Skeletal muscle satellite cell (primary cell): ENCODE measurements around the gene KAT2A.

Experiments used
- H3K27me3 ChIP-seq: 2 replicates; pipeline ENCODE4 v1.7.0; 2013; ENCODE audit warnings: low read length; ENCODE audit not compliant: control insufficient read depth, insufficient read depth
- H3K36me3 ChIP-seq: 2 replicates; pipeline ENCODE4 v1.7.0; 2013; ENCODE audit warnings: mild to moderate bottlenecking, control low read depth, low read length; ENCODE audit not compliant: insufficient read depth
- H3K4me1 ChIP-seq: 2 replicates; pipeline ENCODE4 v1.7.0; 2013; ENCODE audit warnings: low read length; ENCODE audit not compliant: control insufficient read depth, insufficient read depth
- H3K4me2 ChIP-seq: 2 replicates; pipeline ENCODE4 v1.7.0; 2013; ENCODE audit warnings: mild to moderate bottlenecking, low read length
- H3K4me3 ChIP-seq: 2 replicates; pipeline ENCODE4 v1.7.0; 2013; ENCODE audit warnings: low read length
- H3K9ac ChIP-seq: 2 replicates; pipeline ENCODE4 v1.7.0; 2013; ENCODE audit warnings: mild to moderate bottlenecking, low read depth, low read length, moderate library complexity
- H3K9me3 ChIP-seq: replicated peaks from 2 replicates; pipeline ENCODE4 v1.7.0; 2013; ENCODE audit warnings: mild to moderate bottlenecking, control low read depth, low read length

The KAT2A gene

DNA sequence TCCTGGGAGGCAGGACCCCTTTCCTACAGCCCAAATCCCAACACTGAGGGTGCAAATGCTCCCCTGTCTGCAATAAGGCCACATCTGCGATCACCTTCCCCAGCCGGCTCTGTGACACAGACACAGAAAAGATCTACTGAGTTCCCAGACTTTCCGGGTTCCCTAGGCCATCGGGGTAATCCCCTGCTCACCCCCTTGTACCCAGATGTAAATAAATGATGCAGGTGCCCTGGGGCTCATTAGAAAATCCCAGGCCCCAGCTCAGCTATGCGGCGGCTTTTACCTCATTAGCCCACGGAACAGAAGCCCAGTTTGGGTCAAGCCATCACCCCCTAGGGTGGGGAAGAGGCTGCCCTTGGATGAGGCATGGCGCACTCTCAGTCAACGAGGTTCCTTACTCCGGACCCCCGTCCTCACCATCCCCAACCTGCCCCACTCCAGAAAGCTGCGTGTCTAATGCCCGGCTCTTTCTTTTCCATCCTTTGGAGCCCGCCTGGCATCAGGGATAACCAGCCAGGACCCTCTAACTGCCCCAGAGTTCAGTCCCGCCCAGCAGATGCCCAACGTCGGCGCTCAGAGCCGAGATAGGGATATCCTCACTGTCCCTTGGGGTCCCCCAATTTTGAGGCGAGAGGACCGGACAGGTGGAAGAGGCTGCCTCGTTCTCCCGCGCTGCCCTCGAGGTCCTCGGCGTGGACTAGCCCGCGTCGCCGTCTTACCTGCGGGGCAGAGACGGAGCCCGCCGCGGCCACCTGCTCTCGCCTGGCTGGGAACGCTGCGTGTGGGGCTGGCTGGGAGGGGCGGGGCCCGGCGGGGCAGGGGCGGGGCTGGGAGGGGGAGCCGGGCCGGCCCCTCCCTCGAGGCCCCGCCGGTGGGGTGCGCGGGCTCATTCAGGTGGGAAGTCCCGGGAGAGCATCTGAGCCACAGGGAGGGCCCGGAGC is 23.2 kb downstream of the KAT2A start, which contains the start of gene ZNF385C:
ZNF385C (minus strand) TSS at position 783 of the 941 bp plus-strand sequence. CDS start 35,417 bp downstream, outside the sequence.
- H3K4me3 ChIP-seq = no peak within 1 kb of the TSS

DNA sequence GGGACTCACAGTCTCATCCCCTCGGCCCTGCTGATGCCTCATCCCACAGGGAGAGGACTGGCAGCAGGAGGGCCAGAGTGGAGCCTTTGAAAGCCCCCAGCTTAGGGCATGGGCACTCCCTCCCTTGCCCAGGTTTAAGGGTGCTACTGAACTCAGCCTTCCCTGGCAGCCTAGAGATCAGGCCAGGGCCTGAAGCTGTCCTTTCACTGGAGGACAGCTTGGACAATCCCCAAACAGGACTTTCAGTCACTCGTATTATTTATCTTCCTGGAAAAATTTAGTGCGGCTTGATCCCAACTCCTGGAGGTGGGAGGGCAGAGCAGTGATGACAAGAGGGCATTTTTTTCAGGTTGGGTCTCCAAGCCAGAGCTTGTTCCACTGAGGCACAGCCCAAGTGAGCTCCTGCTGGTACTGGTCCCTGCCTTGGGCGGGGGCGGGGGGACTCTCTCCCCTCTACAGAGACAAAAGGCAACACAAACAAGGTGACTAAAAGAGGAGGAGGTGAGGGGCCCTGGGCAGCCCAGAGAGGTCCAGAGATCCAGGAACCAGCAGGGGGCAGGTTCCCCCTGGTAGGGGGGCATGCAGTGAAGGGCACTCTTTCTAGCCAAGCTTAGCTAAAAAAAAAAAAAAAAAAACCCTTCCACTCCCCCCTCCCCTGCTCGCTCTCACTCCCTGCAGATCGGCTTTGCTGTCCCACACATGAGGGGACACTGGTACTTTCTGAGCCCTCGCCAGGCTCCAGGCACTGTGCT is 24.6 kb downstream of the KAT2A start:
- H3K4me1 ChIP-seq = no peaks in the 10 kb centered on the region
- H3K9me3 ChIP-seq = no peaks in the 10 kb centered on the region
- H3K4me2 ChIP-seq = no peak overlapping the region
- H3K36me3 ChIP-seq = no peaks in the 10 kb centered on the region
- no peak overlapping the region for H3K9ac ChIP-seq
- H3K4me3 ChIP-seq = no peak overlapping the region
- peaks cover 36% of the 10 kb centered on the region for H3K27me3 ChIP-seq

More for the DNA sequence above, 23.2 kb downstream of the KAT2A start, which contains the start of gene ZNF385C:
- H3K9me3 ChIP-seq = no peaks in the 10 kb centered on the region
- H3K4me2 ChIP-seq = no peak within 1 kb of the TSS
- peaks cover 3% of the 10 kb centered on the region for H3K4me1 ChIP-seq
- no peaks in the 10 kb centered on the region for H3K36me3 ChIP-seq
- no peak within 1 kb of the TSS for H3K9ac ChIP-seq
- peaks cover 36% of the 10 kb centered on the region for H3K27me3 ChIP-seq

DNA sequence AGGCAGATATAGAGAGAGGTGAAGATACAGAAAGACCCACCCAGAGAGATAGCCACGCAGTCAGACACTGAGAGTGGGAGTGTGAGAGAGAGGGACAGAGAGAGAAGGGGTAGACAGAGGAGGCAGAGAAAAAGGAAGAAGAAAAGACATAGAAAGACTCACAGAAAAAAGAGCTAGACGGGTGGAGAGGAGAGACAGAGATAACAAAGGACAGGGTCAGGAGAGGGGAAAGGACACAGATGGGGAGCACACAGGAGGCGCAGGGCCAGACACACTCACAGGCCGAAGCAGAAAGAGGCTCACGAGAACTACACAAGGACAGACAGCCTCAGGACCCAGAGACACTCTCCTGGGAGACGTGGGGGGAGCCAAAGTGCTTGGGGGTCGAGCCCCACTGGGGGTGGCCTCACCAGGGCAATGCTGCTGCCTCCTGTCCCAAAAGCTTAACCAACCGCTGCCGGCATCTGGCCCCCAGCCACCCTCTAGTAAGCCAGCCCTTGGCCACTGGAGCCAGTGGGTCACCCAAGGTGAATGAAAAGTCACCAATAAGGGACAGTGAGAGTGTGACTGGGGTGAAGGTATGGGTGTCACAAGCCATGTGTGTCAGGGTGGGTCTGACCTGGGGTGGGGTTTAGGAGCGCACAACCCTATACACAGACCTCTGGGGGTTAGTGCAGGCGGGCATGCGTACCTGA is 26.6 kb downstream of the KAT2A start:
- H3K27me3 ChIP-seq = peaks cover 46% of the 10 kb centered on the region
- no peaks in the 10 kb centered on the region for H3K36me3 ChIP-seq
- H3K4me2 ChIP-seq = no peak overlapping the region
- H3K9me3 ChIP-seq = no peaks in the 10 kb centered on the region
- no peak overlapping the region for H3K4me3 ChIP-seq
- no peaks in the 10 kb centered on the region for H3K4me1 ChIP-seq
- H3K9ac ChIP-seq = no peak overlapping the region

DNA sequence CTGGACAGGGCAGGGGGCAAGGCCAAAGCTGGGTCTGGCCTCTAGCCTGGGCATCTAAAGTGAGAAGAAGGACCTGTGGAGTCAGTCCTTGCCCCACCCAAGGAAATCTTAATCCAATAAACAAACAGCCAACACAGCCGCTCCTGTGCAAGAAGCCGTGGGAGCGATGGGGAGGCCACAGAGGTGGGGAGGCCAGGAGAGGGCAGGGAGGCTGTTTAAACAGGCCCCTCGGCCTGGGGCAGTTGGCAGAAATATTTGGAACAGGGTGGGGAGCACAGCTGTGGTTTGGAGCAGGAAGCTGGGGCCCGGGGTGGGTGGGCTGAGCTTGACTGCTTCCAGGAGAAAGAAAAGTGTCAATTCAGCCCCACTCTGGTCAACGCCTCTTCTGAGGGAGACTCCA is 28.2 kb downstream of the KAT2A start:
- Histone ChIP-seq H3K9me3 (no peaks in the 10 kb centered on the region), H3K4me3 (no peak overlapping the region), H3K9ac (no peak overlapping the region), H3K27me3 (peaks cover 56% of the 10 kb centered on the region), H3K36me3 (no peaks in the 10 kb centered on the region), H3K4me1 (no peaks in the 10 kb centered on the region), H3K4me2 (no peak overlapping the region)

DNA sequence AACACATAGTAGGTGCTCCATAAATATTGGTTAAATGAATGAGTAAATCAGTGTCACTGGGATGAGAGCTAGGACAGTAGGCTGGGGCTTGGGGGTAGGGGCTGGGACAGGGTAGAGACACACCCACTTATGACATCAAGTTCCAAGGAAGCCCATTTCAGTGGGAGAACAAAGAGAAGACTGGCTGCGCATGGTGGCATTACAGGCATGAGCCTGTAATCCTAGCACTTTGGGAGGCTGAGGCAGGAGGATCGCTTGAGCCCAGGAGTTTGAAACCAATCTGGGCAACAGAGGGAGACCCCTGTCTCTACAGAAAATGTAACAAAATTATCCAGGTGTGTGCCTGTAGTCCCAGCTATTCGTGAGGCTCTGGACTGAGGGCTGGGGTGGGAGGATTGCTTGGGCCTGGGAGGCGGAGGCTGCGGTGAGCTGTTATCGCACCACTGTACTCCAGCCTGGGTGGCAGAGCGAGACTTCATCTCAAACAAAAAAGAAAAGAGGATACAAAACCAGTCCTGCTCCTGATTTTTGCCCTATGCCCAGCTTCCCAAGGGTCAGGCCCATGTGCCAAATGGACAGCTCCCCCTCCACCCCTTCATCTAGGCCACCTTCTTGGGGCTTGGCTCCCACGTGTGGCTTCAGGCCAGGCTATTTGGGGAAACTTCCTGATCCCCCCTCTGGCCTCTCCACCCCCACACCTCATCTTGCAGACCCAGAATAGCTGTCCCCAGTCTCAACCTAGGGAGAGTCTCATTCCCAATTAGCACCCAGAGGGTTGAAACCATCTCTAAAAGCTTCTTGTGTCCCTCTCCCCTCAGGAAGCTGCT is 30.0 kb downstream of the KAT2A start:
- H3K9me3 ChIP-seq = no peaks in the 10 kb centered on the region
- no peak overlapping the region for H3K9ac ChIP-seq
- peaks cover 50% of the 10 kb centered on the region for H3K27me3 ChIP-seq
- H3K4me3 ChIP-seq = no peak overlapping the region
- H3K4me2 ChIP-seq = no peak overlapping the region
- no peaks in the 10 kb centered on the region for H3K36me3 ChIP-seq
- H3K4me1 ChIP-seq = no peaks in the 10 kb centered on the region

DNA sequence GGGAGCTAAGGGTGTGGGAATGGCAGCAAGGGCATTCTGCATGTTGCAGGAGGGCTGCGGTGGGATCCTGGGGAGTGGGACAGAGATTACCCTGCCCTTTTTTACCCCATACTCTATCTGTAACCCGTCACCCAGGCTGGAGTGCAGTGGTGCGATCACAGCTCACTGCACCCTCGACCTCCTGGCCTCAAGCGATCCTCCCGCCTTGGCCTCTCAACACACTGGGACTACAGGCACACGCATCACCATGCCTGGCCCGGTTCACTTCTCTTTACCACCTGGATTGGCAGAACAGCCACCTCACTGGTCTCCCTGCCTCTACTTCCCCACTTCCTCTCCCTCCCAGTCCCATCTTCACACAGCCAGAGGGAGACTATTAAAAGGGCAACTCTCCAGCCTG is 32.4 kb downstream of the KAT2A start:
- no peaks in the 10 kb centered on the region for H3K9me3 ChIP-seq
- H3K4me3 ChIP-seq = no peak overlapping the region
- H3K9ac ChIP-seq = no peak overlapping the region
- no peaks in the 10 kb centered on the region for H3K36me3 ChIP-seq
- peaks cover 31% of the 10 kb centered on the region for H3K27me3 ChIP-seq
- no peak overlapping the region for H3K4me2 ChIP-seq
- H3K4me1 ChIP-seq = no peaks in the 10 kb centered on the region

DNA sequence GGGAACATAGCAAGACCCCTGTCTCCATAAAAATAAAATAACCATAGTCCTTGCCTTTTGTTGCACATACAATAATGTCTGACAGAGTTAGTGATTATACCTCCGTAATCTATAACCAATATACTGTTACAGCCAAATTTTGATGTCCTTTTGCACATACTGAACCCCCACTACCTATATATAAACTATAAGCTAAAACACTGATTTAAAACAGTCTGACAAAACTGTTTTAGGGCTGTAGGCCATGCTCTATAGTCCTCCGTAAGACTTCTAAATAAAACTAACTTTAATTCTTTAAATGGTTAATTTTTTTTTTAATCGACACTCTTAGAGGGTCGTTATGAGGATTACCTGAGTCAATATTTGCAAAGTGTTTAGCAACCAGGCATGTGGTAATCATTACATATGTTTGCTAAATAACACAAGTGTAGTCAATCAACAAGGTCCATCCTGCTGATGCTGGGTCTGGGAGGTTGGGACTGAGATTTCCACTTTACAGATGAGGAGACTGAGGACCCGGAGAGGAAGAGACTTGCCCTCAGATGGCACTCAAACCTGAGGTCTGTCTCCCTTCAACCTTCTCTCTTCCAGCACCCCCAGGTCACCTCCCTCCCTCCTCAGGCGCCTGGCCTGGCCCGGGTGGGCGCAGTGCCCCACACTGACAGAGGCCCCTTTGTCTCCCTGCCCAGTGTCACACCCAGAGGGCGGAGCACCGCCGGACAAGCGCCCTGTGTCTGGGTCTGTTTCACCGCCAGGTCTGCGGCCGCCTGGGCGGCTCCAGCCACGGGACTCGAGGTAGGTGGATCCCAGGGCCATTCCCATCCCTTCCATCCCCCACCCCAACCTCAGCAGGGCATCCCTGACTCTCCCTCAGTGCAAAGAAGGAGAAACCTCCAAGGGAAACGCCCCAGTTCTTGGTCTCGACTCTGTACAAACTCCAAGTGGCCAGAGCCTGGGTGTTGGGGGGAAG is 33.1 kb downstream of the KAT2A start:
- Histone ChIP-seq H3K4me3 (no peak overlapping the region), H3K27me3 (peaks cover 31% of the 10 kb centered on the region), H3K4me1 (no peaks in the 10 kb centered on the region), H3K9me3 (no peaks in the 10 kb centered on the region), H3K9ac (no peak overlapping the region), H3K36me3 (no peaks in the 10 kb centered on the region), H3K4me2 (no peak overlapping the region)

DNA sequence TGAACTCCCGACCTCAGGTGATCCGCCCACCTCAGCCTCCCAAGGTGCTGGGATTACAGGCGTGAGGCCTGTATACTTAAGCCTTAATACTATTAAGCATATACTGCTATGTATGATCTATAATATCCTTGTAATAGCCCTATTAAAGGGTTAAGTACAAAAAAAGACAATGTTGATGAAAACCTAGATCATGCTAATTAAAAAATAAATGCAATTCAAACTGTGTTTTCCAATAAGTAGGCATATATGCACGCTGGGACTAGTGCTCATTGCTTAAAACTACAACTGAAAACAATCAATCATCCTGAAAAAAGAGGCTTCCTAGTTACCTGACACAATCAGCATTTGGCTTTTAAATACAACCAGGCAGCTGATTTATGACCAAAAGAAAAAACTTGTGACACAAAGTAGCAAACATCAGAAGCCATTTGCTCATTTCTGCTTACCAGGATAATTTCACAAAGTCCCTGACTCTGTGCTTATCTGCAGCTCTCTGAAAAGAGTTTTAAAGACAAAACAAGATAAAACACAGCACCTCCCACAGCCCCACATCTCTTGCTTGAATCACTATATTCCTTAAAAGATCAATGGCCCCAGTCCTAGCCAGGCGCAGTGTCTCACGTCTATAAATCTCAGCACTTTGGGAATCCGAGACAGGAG is 34.0 kb downstream of the KAT2A start:
- no peaks in the 10 kb centered on the region for H3K36me3 ChIP-seq
- H3K27me3 ChIP-seq = peaks cover 31% of the 10 kb centered on the region
- no peaks in the 10 kb centered on the region for H3K4me1 ChIP-seq
- no peak overlapping the region for H3K9ac ChIP-seq
- H3K4me2 ChIP-seq = no peak overlapping the region
- no peaks in the 10 kb centered on the region for H3K9me3 ChIP-seq
- H3K4me3 ChIP-seq = no peak overlapping the region

DNA sequence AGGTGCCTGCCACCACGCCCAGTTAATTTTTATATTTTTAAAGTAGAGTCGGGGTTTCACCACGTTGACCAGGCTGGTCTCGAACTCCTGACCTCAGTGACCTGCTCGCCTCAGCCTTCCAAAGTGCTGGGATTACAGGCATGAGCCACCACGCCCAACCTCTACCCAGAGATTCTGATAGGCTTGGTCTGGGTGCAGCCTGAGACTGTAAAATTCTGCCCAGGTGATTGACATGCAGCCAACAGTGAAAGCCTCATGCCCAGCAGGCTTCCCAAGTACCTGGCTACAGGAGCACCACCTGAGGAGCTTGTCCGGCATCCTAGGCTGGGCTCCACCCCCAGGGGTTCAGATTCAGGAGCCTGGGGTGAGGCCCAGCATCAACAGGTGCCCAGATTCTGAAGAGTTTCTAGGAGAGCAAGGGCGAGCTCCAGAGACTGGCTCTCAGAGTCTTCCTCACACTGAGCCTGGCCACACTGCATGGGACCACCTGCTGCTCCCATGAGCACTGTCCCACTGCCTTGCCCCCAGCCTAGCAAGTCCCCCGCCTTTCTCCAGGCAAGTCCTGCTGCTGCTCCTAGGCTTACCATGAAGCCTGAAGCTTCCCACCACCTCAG is 39.5 kb downstream of the KAT2A start:
- H3K4me1 ChIP-seq = no peaks in the 10 kb centered on the region
- peaks cover 27% of the 10 kb centered on the region for H3K27me3 ChIP-seq
- H3K9me3 ChIP-seq = no peaks in the 10 kb centered on the region
- no peak overlapping the region for H3K4me3 ChIP-seq
- H3K9ac ChIP-seq = no peak overlapping the region
- H3K36me3 ChIP-seq = no peaks in the 10 kb centered on the region
- no peak overlapping the region for H3K4me2 ChIP-seq
